Measurements from ENCODE around the gene RHOBTB1. TPM values are rescaled to one million over a fixed set of nuclear protein-coding genes. Genes with fewer than 3 reads are reported as not detected.
A peak's percentile ranks its signal among the peaks of the same experiment; 100 is the strongest.

The RHOBTB1 gene
- total and polyA plus RNA-seq, 5 donors = 5.8 to 13.8 (median 9.7) TPM

GRCh38 chr10:60964257-60965235 lies 20.6 kb upstream of the RHOBTB1 start:
- H3K9me3 ChIP-seq (ENCODE audit: control insufficient read depth, low read length) = no peaks in the 10 kb centered on the region
- no peaks in the 10 kb centered on the region for H3K4me1 ChIP-seq (ENCODE audit: control insufficient read depth, insufficient read depth, low read length)
- ATAC-seq (peak; percentile 89 to 90), DNase-seq (peak; percentile 49 to 75 (median 71))
- H3K27ac ChIP-seq (ENCODE audit: low read length) = no peak overlapping the region
- no peak overlapping the region for H3K4me3 ChIP-seq (ENCODE audit: low read length)
- WGBS = 29% methylated on average over 5 of the region's 5 CpGs
- intact Hi-C loops (cut with DNase I) = loop anchor here (2.0 to 10.0 kb wide), 6 partner anchors 77 to 320 kb away; no protein-coding TSS in a partner anchor
- H3K27me3 ChIP-seq (ENCODE audit: control insufficient read depth, insufficient read depth) = no peaks in the 10 kb centered on the region

- H3K4me1 ChIP-seq (ENCODE audit: control insufficient read depth, insufficient read depth, low read length) = no peaks in the 10 kb centered on the region
- H3K27me3 ChIP-seq (ENCODE audit: control insufficient read depth, insufficient read depth) = no peaks in the 10 kb centered on the region
- DNase-seq = no peak
- H3K9me3 ChIP-seq (ENCODE audit: control insufficient read depth, low read length) = no peaks in the 10 kb centered on the region
- H3K27ac ChIP-seq (ENCODE audit: low read length) = no peak overlapping the region
- peak in 1 of 2 donors; percentile 50 for ATAC-seq
- 17% methylated on average over 4 of the region's 4 CpGs for WGBS
- H3K4me3 ChIP-seq (ENCODE audit: low read length) = no peak overlapping the region
- intact Hi-C loops (cut with DNase I) = loop anchor here (2.0 to 10.0 kb wide), 6 partner anchors 76 to 321 kb away; no protein-coding TSS in a partner anchor
Measured at GRCh38 chr10:60963441-60964256, 19.7 kb upstream of the RHOBTB1 start.

- no peaks in the 10 kb centered on the region for H3K4me1 ChIP-seq (ENCODE audit: control insufficient read depth, insufficient read depth, low read length)
- H3K9me3 ChIP-seq (ENCODE audit: control insufficient read depth, low read length) = no peaks in the 10 kb centered on the region
Measured at GRCh38 chr10:60962946-60963345, 19.0 kb upstream of the RHOBTB1 start.

GRCh38 chr10:60960913-60961312 lies 16.9 kb upstream of the RHOBTB1 start:
- Histone ChIP-seq H3K27ac (ENCODE audit: low read length) (no peak overlapping the region), H3K4me3 (ENCODE audit: low read length) (no peak overlapping the region), H3K4me1 (ENCODE audit: control insufficient read depth, insufficient read depth, low read length) (no peaks in the 10 kb centered on the region), H3K27me3 (ENCODE audit: control insufficient read depth, insufficient read depth) (no peaks in the 10 kb centered on the region), H3K9me3 (ENCODE audit: control insufficient read depth, low read length) (no peaks in the 10 kb centered on the region)
- no peak for ATAC-seq
- intact Hi-C loops (cut with DNase I) = loop anchor here (5.0 to 10.0 kb wide), 5 partner anchors 74 to 324 kb away; no protein-coding TSS in a partner anchor
- 87% methylated on average over 1 of the region's 1 CpG for WGBS
- DNase-seq = no peak

More at GRCh38 chr10:60962946-60963345, 19.0 kb upstream of the RHOBTB1 start:
- Histone ChIP-seq H3K27me3 (ENCODE audit: control insufficient read depth, insufficient read depth) (no peaks in the 10 kb centered on the region), H3K4me3 (ENCODE audit: low read length) (no peak overlapping the region), H3K27ac (ENCODE audit: low read length) (no peak overlapping the region)
- WGBS = 65% methylated on average over 3 of the region's 3 CpGs
- intact Hi-C loops (cut with DNase I) = loop anchor here (5.0 to 10.0 kb wide), 5 partner anchors 76 to 322 kb away; no protein-coding TSS in a partner anchor
- ATAC-seq (no peak), DNase-seq (no peak)

- H3K27ac ChIP-seq (ENCODE audit: low read length) = no peak overlapping the region
- DNase-seq (no peak), ATAC-seq (no peak)
- no peaks in the 10 kb centered on the region for H3K9me3 ChIP-seq (ENCODE audit: control insufficient read depth, low read length)
- 94% methylated on average over 3 of the region's 3 CpGs for WGBS
- no peak overlapping the region for H3K4me3 ChIP-seq (ENCODE audit: low read length)
- intact Hi-C loops (cut with DNase I) = loop anchor here (5.0 to 10.0 kb wide), 5 partner anchors 73 to 325 kb away; no protein-coding TSS in a partner anchor
- no peaks in the 10 kb centered on the region for H3K27me3 ChIP-seq (ENCODE audit: control insufficient read depth, insufficient read depth)
- no peaks in the 10 kb centered on the region for H3K4me1 ChIP-seq (ENCODE audit: control insufficient read depth, insufficient read depth, low read length)
Measured at GRCh38 chr10:60960031-60960430, 16.0 kb upstream of the RHOBTB1 start.

GRCh38 chr10:60958892-60959601 lies 15.1 kb upstream of the RHOBTB1 start:
- Histone ChIP-seq H3K4me3 (ENCODE audit: low read length) (no peak overlapping the region), H3K4me1 (ENCODE audit: control insufficient read depth, insufficient read depth, low read length) (no peaks in the 10 kb centered on the region), H3K27ac (ENCODE audit: low read length) (no peak overlapping the region), H3K27me3 (ENCODE audit: control insufficient read depth, insufficient read depth) (no peaks in the 10 kb centered on the region), H3K9me3 (ENCODE audit: control insufficient read depth, low read length) (no peaks in the 10 kb centered on the region)
- no peak for DNase-seq
- ATAC-seq = no peak
- intact Hi-C loops (cut with DNase I) = loop anchor here in 1 of 4 donors (10.0 kb wide), 1 partner anchor 326 kb away; no protein-coding TSS in a partner anchor
- WGBS = 25% methylated on average over 3 of the region's 3 CpGs

GRCh38 chr10:60957667-60958221 lies 13.8 kb upstream of the RHOBTB1 start:
- no peak for DNase-seq
- Histone ChIP-seq H3K4me3 (ENCODE audit: low read length) (no peak overlapping the region), H3K27ac (ENCODE audit: low read length) (no peak overlapping the region), H3K27me3 (ENCODE audit: control insufficient read depth, insufficient read depth) (no peaks in the 10 kb centered on the region), H3K4me1 (ENCODE audit: control insufficient read depth, insufficient read depth, low read length) (no peaks in the 10 kb centered on the region), H3K9me3 (ENCODE audit: control insufficient read depth, low read length) (no peaks in the 10 kb centered on the region)
- WGBS = 79% methylated on average over 3 of the region's 3 CpGs
- ATAC-seq = no peak
- intact Hi-C loops (cut with DNase I) = loop anchor here in 1 of 4 donors (10.0 kb wide), 1 partner anchor 327 kb away; no protein-coding TSS in a partner anchor

- ATAC-seq (no peak), DNase-seq (no peak)
- Histone ChIP-seq H3K4me1 (ENCODE audit: control insufficient read depth, insufficient read depth, low read length) (no peaks in the 10 kb centered on the region), H3K27me3 (ENCODE audit: control insufficient read depth, insufficient read depth) (no peaks in the 10 kb centered on the region), H3K4me3 (ENCODE audit: low read length) (no peak overlapping the region), H3K27ac (ENCODE audit: low read length) (no peak overlapping the region), H3K9me3 (ENCODE audit: control insufficient read depth, low read length) (no peaks in the 10 kb centered on the region)
- WGBS = 92% methylated on average over 2 of the region's 2 CpGs
- intact Hi-C loops (cut with DNase I) = loop anchor here in 1 of 4 donors (10.0 kb wide), 1 partner anchor 329 kb away; no protein-coding TSS in a partner anchor
Measured at GRCh38 chr10:60955957-60956425, 12.0 kb upstream of the RHOBTB1 start.

- no peak for ATAC-seq
- H3K27me3 ChIP-seq (ENCODE audit: control insufficient read depth, insufficient read depth) = no peaks in the 10 kb centered on the region
Measured at GRCh38 chr10:60955316-60955715, 11.3 kb upstream of the RHOBTB1 start.

GRCh38 chr10:60954035-60954434 lies 10.1 kb upstream of the RHOBTB1 start:
- ATAC-seq (no peak), DNase-seq (no peak)
- Histone ChIP-seq H3K27me3 (ENCODE audit: control insufficient read depth, insufficient read depth) (no peaks in the 10 kb centered on the region), H3K4me1 (ENCODE audit: control insufficient read depth, insufficient read depth, low read length) (no peaks in the 10 kb centered on the region), H3K9me3 (ENCODE audit: control insufficient read depth, low read length) (no peaks in the 10 kb centered on the region), H3K27ac (ENCODE audit: low read length) (no peak overlapping the region), H3K4me3 (ENCODE audit: low read length) (no peak overlapping the region)
- 60% methylated on average over 1 of the region's 1 CpG for WGBS
- intact Hi-C loops (cut with DNase I) = loop anchor here in 1 of 4 donors (10.0 kb wide), 1 partner anchor 331 kb away; no protein-coding TSS in a partner anchor

More at GRCh38 chr10:60955316-60955715, 11.3 kb upstream of the RHOBTB1 start:
- intact Hi-C loops (cut with DNase I) = loop anchor here in 1 of 4 donors (10.0 kb wide), 1 partner anchor 329 kb away; no protein-coding TSS in a partner anchor
- H3K9me3 ChIP-seq (ENCODE audit: control insufficient read depth, low read length) = no peaks in the 10 kb centered on the region
- no peak overlapping the region for H3K27ac ChIP-seq (ENCODE audit: low read length)
- no peak overlapping the region for H3K4me3 ChIP-seq (ENCODE audit: low read length)
- H3K4me1 ChIP-seq (ENCODE audit: control insufficient read depth, insufficient read depth, low read length) = no peaks in the 10 kb centered on the region
- DNase-seq = no peak

Data from right cardiac atrium (tissue), 5 donors.